Vagina (tissue), 2 donors: ENCODE data around the gene ZFP62.

Source experiments
- POLR2A ChIP-seq, 2 donors: fragments of 450-650 bp; IDR thresholded peaks; one replicate each; pipeline ENCODE4 v1.6.1; 2017; ENCODE audit warnings: antibody characterized with exemption in 2 of 2, mild to moderate bottlenecking in 2 of 2, moderate library complexity in 2 of 2
- POLR2AphosphoS5 ChIP-seq, 2 donors: sonication (generic); formaldehyde crosslinking; IDR thresholded peaks; one replicate each; pipeline ENCODE4 v1.9.0; 2017; ENCODE audit warnings: antibody characterized with exemption in 2 of 2, mild to moderate bottlenecking in 2 of 2, low read depth in 1 of 2; ENCODE audit not compliant: insufficient read depth in 1 of 2
- TF ChIP-seq, protein P1 (sequence below), 3 experiments: fragments of 450-650 bp in 2 of 3; fragments of 200-600 bp in 1 of 3; sonication (generic) in 1 of 3; IDR thresholded peaks; one replicate each; pipeline ENCODE4 v1.5.1; 2017 to 2019; ENCODE audit warnings: antibody characterized with exemption in 3 of 3, mild to moderate bottlenecking in 2 of 3, moderate library complexity in 2 of 3

DNA sequence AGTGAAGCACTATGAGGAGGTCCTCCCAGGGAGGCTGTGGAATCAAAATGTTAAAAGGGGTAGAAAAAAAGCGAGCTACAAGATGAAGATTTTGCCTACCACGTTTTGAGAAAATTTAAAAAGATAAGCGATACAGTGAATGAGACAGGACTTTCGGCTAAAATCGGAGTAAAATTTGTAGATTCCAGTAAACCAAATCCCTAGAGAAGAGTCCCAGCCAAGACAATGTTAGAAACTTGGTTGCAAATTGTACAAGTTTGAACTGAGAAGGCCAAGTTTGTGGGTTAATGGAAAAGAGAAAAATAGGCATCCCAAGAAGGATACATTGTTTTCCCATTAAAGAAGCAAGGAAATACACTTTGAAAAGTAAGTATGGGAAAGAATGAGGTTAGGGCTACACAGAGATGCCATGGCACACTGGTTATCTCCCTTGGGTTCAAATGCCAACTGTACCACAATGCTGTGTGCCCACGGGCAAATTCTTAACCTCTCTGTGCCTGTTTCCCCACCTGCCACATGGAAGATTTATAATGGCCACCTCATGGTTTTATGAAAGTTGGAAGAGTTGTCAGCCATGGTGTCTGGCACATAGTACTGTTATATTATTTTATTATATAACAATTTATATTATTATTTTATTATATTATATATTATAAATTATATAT lies 42.3 kb downstream of the ZFP62 start:
- TF ChIP-seq POLR2AphosphoS5 (IDR thresholded peaks at IDR 0.05; ENCODE audit: insufficient read depth in 1 of 2, low read depth in 1 of 2) (no peak), POLR2A (IDR thresholded peaks at IDR 0.05) (no peak)
- TF ChIP-seq, protein P1, sequence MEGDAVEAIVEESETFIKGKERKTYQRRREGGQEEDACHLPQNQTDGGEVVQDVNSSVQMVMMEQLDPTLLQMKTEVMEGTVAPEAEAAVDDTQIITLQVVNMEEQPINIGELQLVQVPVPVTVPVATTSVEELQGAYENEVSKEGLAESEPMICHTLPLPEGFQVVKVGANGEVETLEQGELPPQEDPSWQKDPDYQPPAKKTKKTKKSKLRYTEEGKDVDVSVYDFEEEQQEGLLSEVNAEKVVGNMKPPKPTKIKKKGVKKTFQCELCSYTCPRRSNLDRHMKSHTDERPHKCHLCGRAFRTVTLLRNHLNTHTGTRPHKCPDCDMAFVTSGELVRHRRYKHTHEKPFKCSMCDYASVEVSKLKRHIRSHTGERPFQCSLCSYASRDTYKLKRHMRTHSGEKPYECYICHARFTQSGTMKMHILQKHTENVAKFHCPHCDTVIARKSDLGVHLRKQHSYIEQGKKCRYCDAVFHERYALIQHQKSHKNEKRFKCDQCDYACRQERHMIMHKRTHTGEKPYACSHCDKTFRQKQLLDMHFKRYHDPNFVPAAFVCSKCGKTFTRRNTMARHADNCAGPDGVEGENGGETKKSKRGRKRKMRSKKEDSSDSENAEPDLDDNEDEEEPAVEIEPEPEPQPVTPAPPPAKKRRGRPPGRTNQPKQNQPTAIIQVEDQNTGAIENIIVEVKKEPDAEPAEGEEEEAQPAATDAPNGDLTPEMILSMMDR (IDR thresholded peaks at IDR 0.05): no peak
